ENCODE data around the gene HOPX.
"Not testable (repeated sequence)": the region's sequence is repeated elsewhere in the genome, so short reads cannot be mapped to it uniquely, and the experiment has no call there.

The HOPX gene

GRCh38 chr4:56698329-56698728, 17.2 kb upstream of the HOPX start:
- Mint-ChIP-seq H3K36me3 (ENCODE audit: low read depth) (no peaks in the 10 kb centered on the region), H3K4me1 (ENCODE audit: low read depth) (peaks cover 3% of the 10 kb centered on the region), H3K4me3 (no peak overlapping the region), H3K9me3 (no peaks in the 10 kb centered on the region), H3K27ac (no peak overlapping the region), H3K27me3 (no peaks in the 10 kb centered on the region)

GRCh38 chr4:56696056-56696455, 15.0 kb upstream of the HOPX start:
- Mint-ChIP-seq H3K4me3 (no peak overlapping the region), H3K36me3 (ENCODE audit: low read depth) (no peaks in the 10 kb centered on the region), H3K4me1 (ENCODE audit: low read depth) (peaks cover 3% of the 10 kb centered on the region), H3K27ac (no peak overlapping the region), H3K27me3 (no peaks in the 10 kb centered on the region), H3K9me3 (no peaks in the 10 kb centered on the region)

- not testable (repeated sequence) for H3K4me1 Mint-ChIP-seq (ENCODE audit: low read depth); H3K4me3 Mint-ChIP-seq; H3K36me3 Mint-ChIP-seq (ENCODE audit: low read depth); H3K27ac Mint-ChIP-seq; H3K27me3 Mint-ChIP-seq; H3K9me3 Mint-ChIP-seq
Observed at GRCh38 chr4:56693476-56693875, 12.4 kb upstream of the HOPX start.

- Mint-ChIP-seq H3K27me3 (no peaks in the 10 kb centered on the region), H3K4me1 (ENCODE audit: low read depth) (peaks cover 3% of the 10 kb centered on the region), H3K27ac (no peak overlapping the region), H3K9me3 (no peaks in the 10 kb centered on the region), H3K36me3 (ENCODE audit: low read depth) (no peaks in the 10 kb centered on the region), H3K4me3 (no peak overlapping the region)
Observed at GRCh38 chr4:56692576-56692975, 11.5 kb upstream of the HOPX start.

- Mint-ChIP-seq H3K4me1 (ENCODE audit: low read depth) (no peaks in the 10 kb centered on the region), H3K36me3 (ENCODE audit: low read depth) (no peaks in the 10 kb centered on the region), H3K9me3 (no peaks in the 10 kb centered on the region), H3K4me3 (no peak overlapping the region), H3K27me3 (no peaks in the 10 kb centered on the region), H3K27ac (no peak overlapping the region)
Observed at GRCh38 chr4:56691425-56691824, 10.3 kb upstream of the HOPX start.

- Mint-ChIP-seq H3K4me1 (ENCODE audit: low read depth) (no peaks in the 10 kb centered on the region), H3K4me3 (no peak overlapping the region), H3K9me3 (no peaks in the 10 kb centered on the region), H3K27me3 (no peaks in the 10 kb centered on the region), H3K36me3 (ENCODE audit: low read depth) (no peaks in the 10 kb centered on the region), H3K27ac (no peak overlapping the region)
Observed at GRCh38 chr4:56690393-56690792, 9.3 kb upstream of the HOPX start.

- H3K27me3 Mint-ChIP-seq: peaks cover 2% of the 10 kb centered on the region
- H3K4me1 Mint-ChIP-seq (ENCODE audit: low read depth): no peaks in the 10 kb centered on the region
- no peaks in the 10 kb centered on the region for H3K36me3 Mint-ChIP-seq (ENCODE audit: low read depth)
- no peaks in the 10 kb centered on the region for H3K9me3 Mint-ChIP-seq
- H3K27ac Mint-ChIP-seq: no peak overlapping the region
- no peak overlapping the region for H3K4me3 Mint-ChIP-seq
Observed at GRCh38 chr4:56689201-56689969, 8.3 kb upstream of the HOPX start.

- no peaks in the 10 kb centered on the region for H3K9me3 Mint-ChIP-seq
- H3K36me3 Mint-ChIP-seq (ENCODE audit: low read depth): no peaks in the 10 kb centered on the region
- peaks cover 6% of the 10 kb centered on the region for H3K27me3 Mint-ChIP-seq
- no peak overlapping the region for H3K27ac Mint-ChIP-seq
- H3K4me1 Mint-ChIP-seq (ENCODE audit: low read depth): peaks cover 7% of the 10 kb centered on the region
- no peak overlapping the region for H3K4me3 Mint-ChIP-seq
Observed at GRCh38 chr4:56688094-56688647, 7.1 kb upstream of the HOPX start.

GRCh38 chr4:56686537-56687231, 5.6 kb upstream of the HOPX start:
- H3K27ac Mint-ChIP-seq: no peak overlapping the region
- no peaks in the 10 kb centered on the region for H3K36me3 Mint-ChIP-seq (ENCODE audit: low read depth)
- H3K4me3 Mint-ChIP-seq: no peak overlapping the region
- H3K4me1 Mint-ChIP-seq (ENCODE audit: low read depth): peaks cover 15% of the 10 kb centered on the region
- no peaks in the 10 kb centered on the region for H3K9me3 Mint-ChIP-seq
- peaks cover 6% of the 10 kb centered on the region for H3K27me3 Mint-ChIP-seq

- H3K36me3 Mint-ChIP-seq (ENCODE audit: low read depth): no peaks in the 10 kb centered on the region
- H3K4me3 Mint-ChIP-seq: no peak overlapping the region
- peaks cover 6% of the 10 kb centered on the region for H3K27me3 Mint-ChIP-seq
- no peaks in the 10 kb centered on the region for H3K9me3 Mint-ChIP-seq
- peaks cover 31% of the 10 kb centered on the region for H3K4me1 Mint-ChIP-seq (ENCODE audit: low read depth)
- no peak overlapping the region for H3K27ac Mint-ChIP-seq
Observed at GRCh38 chr4:56684320-56685050, 3.4 kb upstream of the HOPX start.

- Mint-ChIP-seq H3K27me3 (peaks cover 6% of the 10 kb centered on the region), H3K9me3 (no peaks in the 10 kb centered on the region), H3K27ac (no peak overlapping the region), H3K36me3 (ENCODE audit: low read depth) (no peaks in the 10 kb centered on the region), H3K4me3 (no peak overlapping the region), H3K4me1 (ENCODE audit: low read depth) (peaks cover 31% of the 10 kb centered on the region)
Observed at GRCh38 chr4:56683455-56683854, 2.4 kb upstream of the HOPX start.

- no peaks in the 10 kb centered on the region for H3K36me3 Mint-ChIP-seq (ENCODE audit: low read depth)
- H3K4me3 Mint-ChIP-seq: peak overlapping the region; percentile 62
- no peaks in the 10 kb centered on the region for H3K9me3 Mint-ChIP-seq
- peaks cover 31% of the 10 kb centered on the region for H3K4me1 Mint-ChIP-seq (ENCODE audit: low read depth)
- H3K27me3 Mint-ChIP-seq: peaks cover 6% of the 10 kb centered on the region
- H3K27ac Mint-ChIP-seq: no peak overlapping the region
Observed at GRCh38 chr4:56681853-56682525, 893 bp upstream of the HOPX start.

- Mint-ChIP-seq H3K4me1 (ENCODE audit: low read depth) (peaks cover 31% of the 10 kb centered on the region), H3K36me3 (ENCODE audit: low read depth) (no peaks in the 10 kb centered on the region), H3K27ac (no peak overlapping the region), H3K27me3 (peaks cover 6% of the 10 kb centered on the region), H3K9me3 (no peaks in the 10 kb centered on the region), H3K4me3 (no peak overlapping the region)
Observed at GRCh38 chr4:56680266-56680665, 830 bp downstream of the HOPX start.

GRCh38 chr4:56677711-56678110, 3.4 kb downstream of the HOPX start:
- Mint-ChIP-seq H3K36me3 (ENCODE audit: low read depth) (no peaks in the 10 kb centered on the region), H3K4me1 (ENCODE audit: low read depth) (peaks cover 21% of the 10 kb centered on the region), H3K27ac (no peak overlapping the region)

More at GRCh38 chr4:56677711-56678110, 3.4 kb downstream of the HOPX start:
- peaks cover 3% of the 10 kb centered on the region for H3K27me3 Mint-ChIP-seq
- no peaks in the 10 kb centered on the region for H3K9me3 Mint-ChIP-seq
- H3K4me3 Mint-ChIP-seq: no peak overlapping the region

All from stimulated activated naive CD8-positive, alpha-beta T cell treated with anti-CD3 and anti-CD28 coated beads, Interleukin-15, Interleukin-2, amounts not matched to agents 100 ng/mL and 50 ng/mL, for 24 hours (primary cell).